GM12864 (cell line): ENCODE measurements around the gene KCNMA1.

ENCODE experiments used
- DNase-seq: peaks from one replicate; pipeline ENCODE4 v3.0.0-alpha.2; 2011; ENCODE audit warnings: low read depth
- H3K4me3 ChIP-seq: 2 replicates; pipeline ENCODE4 v1.5.1; 2011; ENCODE audit warnings: mild to moderate bottlenecking, low read depth, low read length, control low read depth
- TF ChIP-seq, protein P1 (sequence below): IDR thresholded peaks from 2 replicates; pipeline ENCODE4 v1.5.1; 2011; ENCODE audit warnings: low read depth, mild to moderate bottlenecking, moderate library complexity, low read length, control low read depth, inconsistent platforms; ENCODE audit errors: missing control alignments

KCNMA1 gene

DNA sequence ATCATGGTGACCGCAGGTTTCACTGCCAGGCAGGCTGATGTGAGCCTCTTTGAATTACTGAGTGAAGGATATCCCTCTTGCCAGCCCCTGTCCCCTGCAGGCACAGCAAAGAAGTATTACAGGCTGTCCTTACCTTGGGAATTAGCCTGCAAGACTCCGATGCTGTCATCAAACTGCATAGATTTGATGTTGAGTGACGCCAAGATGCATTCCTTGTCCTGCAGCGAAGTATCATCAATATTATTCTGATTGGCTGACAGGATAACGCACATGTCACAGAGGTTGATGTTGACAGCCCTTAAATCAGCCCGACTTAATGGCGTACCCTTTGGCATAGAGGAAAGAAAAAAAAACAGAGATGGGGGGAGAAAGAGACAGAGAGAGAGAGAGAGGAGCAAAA, 693.0 kb downstream of the KCNMA1 start:
- H3K4me3 ChIP-seq: no peak overlapping the region
- DNase-seq: no peak
- TF ChIP-seq, protein P1, sequence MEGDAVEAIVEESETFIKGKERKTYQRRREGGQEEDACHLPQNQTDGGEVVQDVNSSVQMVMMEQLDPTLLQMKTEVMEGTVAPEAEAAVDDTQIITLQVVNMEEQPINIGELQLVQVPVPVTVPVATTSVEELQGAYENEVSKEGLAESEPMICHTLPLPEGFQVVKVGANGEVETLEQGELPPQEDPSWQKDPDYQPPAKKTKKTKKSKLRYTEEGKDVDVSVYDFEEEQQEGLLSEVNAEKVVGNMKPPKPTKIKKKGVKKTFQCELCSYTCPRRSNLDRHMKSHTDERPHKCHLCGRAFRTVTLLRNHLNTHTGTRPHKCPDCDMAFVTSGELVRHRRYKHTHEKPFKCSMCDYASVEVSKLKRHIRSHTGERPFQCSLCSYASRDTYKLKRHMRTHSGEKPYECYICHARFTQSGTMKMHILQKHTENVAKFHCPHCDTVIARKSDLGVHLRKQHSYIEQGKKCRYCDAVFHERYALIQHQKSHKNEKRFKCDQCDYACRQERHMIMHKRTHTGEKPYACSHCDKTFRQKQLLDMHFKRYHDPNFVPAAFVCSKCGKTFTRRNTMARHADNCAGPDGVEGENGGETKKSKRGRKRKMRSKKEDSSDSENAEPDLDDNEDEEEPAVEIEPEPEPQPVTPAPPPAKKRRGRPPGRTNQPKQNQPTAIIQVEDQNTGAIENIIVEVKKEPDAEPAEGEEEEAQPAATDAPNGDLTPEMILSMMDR: no peak

DNA sequence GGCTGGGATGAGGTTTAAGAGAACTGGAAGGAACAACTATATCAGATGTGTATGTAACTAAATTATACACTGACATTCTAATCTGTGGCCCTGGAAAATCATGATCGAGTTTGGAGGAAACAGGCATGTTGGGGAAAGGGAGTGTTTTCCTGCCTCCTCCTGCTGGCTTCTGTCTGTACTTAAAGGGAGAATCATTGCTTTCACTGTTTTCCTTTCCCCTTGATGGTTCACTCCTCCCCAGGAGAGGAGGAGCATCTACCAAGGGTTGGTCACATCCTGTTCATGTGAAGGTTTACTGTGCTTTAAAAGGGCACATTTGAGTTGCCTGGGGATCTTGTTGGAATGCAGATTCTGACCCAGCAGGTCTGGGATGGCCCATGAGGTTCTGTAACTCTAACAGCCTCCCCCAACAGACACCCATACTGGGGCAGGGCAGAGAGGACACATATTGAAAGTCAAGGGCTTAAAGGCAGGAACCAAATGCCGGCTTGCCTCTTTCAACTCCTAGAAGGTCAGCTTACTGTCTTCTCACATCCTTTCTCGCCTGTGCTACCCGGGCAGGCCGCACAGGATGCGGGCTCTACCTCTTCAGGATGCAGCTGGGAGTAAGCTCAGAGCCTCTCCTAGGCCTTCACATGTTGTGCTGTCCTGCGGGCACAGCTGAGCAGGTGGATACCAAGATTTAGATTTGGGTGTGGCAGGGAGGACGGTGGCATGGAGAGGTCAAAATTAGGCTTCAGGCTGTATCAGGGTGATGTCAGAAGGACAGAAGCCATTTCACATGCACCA, 694.8 kb downstream of the KCNMA1 start:
- TF ChIP-seq, protein P1: no peak
- DNase-seq: no peak
- no peak overlapping the region for H3K4me3 ChIP-seq

DNA sequence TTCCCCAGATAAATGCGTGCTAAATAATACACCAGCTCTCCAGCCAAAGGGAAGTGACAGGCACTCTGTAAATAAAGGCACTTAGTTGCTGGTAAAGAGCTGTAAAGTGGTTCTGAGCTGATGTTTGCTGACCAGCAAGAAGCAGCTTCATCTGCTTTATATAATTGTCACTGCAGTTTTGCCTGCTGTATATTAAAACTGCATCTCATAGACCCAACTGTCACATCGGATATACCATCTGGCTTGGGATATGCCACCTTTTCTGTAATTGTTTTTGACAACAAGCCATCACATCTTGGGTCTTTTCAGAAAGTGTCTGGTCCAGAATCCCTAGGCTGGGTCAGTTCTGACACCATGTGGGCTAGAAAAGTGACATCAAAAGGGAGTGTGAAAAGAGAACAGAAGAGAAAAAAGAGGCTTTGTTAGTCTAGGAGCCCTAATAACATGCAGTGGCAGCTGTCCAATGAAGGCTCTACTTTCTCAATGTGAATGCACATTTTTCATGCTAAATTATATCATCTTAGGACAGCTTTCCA, 697.6 kb downstream of the KCNMA1 start:
- TF ChIP-seq, protein P1: no peak
- no peak overlapping the region for H3K4me3 ChIP-seq
- no peak for DNase-seq

DNA sequence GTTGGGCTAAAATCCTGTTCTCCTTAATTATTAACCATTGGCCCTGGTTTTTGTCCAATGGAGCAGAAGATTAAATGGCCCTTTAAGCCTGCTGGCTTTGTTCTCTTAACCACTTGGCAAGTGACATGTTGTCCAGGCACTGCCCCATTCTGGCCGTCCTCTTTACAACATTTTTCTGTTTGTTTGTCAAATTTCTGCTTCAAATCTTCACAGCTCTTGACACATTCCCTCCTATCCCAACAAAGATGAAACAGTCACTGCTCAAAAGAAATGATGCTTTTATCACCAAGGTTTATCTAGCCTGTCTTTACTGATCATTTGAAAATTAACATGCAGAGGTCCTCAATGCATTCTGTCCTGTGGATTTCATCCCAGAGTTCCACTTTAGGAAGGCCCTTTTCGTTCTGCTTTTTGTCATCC, 700.4 kb downstream of the KCNMA1 start:
- TF ChIP-seq, protein P1: no peak
- DNase-seq: no peak
- no peak overlapping the region for H3K4me3 ChIP-seq

DNA sequence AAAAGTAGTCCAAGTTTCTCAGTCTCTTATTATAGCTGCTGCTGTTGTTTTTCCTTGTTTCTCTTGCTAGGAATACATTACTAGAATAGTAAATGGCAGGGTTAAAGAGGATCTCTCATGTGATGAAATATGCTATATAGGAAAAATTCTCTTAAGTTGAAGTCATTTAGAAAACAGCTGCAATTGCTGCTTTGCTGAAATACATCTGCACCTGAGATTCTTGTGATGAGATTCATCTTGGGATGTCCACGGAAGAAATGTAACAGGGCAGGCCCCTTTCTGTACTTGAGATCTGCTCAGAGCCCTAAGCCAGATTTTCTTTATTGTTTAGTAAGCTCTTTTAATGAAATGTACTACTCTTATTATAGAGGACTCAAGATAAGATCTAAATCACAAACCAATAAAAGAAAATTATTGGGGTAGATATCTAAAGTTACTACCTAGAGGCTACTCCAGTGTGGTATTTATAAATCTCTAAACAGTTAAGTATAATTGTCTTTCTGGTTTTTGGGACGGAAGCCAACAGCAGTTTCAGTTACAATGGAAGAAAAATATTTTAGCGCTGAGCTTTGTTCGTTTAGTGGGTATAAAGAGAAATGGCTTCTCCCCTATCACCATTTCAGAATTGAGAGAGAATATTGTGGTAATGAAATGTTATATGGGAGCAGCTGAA, 701.5 kb downstream of the KCNMA1 start:
- TF ChIP-seq, protein P1: no peak
- no peak overlapping the region for H3K4me3 ChIP-seq
- no peak for DNase-seq

DNA sequence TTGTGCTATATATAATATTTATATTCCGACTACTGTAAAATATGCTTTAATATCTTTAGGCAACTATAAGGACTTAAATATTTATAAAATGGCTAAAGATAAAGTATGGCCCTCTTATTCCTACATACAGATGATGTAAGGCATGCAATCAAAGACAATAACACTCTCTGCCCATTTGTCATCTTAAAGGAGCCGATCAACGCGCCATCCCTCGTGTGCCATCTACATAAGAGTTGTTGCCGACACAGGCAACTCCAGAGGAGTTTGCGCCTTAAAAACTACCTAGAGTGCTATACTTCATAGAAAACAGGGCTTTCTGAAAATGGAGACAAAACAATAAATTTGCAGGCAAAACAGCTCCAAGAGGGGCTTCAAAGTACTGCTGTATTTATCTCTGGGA, 709.0 kb downstream of the KCNMA1 start:
- H3K4me3 ChIP-seq: no peak overlapping the region
- no peak for DNase-seq
- TF ChIP-seq, protein P1: no peak
